NCI-H2171 (cell line): ENCODE results near the gene DTNBP1.
"Not testable (repeated sequence)": the region's sequence is repeated elsewhere in the genome, so short reads cannot be mapped to it uniquely, and the experiment has no call there.

Experiments used
- DNase-seq: peaks from one replicate; lab custom pipeline; 2025; lab: John Stamatoyannopoulos, UW

The DTNBP1 gene

GRCh38 chr6:15666896-15667295 lies 4.1 kb upstream of the DTNBP1 start:
- DNase-seq: not testable (repeated sequence)

DNA sequence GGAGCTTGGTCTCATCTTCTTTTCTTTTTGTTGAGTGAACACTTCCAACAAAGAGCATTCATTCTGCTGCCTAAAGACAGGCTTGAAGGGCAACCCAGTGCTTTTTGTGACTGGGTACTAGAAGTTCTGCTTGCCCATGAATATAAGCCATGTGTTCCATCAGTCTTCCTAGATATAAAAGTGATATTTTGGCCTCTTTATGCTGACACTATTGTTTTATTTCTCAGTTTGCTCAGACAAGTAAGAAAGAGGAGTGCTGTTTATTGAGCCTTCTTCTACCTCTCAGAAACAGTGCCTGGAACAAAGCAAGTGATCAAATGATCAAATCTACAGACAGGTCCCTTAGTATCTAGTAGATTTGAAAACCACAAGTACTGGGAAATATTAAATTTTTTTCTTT lies 2.4 kb upstream of the DTNBP1 start:
- DNase-seq: no peak

DNA sequence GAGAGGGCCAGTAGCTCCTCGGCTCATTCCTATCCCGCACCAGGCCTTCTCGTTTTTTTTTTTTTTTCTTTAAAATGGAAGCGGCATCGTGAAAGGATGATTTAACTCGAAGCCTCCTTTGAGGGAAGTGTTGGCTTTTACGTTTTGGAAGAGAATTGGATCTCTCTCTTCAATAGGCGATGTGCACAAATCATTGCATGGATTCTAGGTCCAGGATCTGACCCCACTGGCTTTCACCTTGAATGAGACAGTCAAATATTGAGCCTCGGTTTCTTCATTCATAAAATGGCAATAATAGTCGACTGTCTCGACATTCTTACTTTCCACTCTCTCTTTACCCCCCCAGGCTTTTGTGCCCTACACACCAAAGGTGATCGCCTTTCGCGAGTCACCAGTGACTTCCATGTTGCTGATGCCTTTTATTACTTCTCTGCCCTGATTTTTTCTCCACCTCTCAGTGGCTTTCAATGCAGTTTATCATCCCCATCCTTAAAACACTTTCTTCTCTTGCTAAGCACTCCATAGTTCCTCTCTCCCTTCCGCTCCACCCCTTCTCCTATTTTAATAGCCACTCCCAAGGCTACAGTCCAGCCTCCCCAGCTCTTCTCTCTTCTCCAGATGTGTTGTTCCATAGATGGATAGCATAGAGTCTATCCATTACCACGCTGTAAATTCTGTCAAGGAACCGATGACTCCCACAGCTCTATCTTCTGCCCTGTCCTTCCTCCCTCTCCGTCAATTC lies 473 bp upstream of the DTNBP1 start:
- no peak for DNase-seq

DNA sequence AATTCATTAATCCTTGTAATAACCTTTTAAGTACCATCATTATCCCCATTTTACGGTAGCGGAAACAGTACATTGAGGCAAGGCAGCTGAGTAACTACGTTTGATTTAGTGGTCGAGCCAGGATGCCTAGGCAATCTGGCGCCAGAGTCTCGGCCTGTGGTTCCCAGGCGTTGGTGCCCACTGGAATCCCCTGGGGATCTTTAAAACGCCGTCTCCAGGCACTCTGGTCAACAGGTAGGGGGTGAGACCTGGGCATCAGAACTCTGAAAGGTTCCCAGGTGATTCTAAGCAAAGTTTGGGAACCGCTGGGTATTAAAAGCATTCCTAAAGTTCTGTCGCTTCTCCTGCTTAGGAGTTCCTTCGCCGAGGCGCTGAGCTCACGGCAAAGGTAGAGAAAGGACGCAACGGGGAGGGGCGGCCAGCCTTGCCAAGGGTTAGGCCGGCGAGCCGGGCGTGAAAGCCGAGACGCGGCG lies 939 bp downstream of the DTNBP1 start:
- DNase-seq: peak; percentile 6

DNA sequence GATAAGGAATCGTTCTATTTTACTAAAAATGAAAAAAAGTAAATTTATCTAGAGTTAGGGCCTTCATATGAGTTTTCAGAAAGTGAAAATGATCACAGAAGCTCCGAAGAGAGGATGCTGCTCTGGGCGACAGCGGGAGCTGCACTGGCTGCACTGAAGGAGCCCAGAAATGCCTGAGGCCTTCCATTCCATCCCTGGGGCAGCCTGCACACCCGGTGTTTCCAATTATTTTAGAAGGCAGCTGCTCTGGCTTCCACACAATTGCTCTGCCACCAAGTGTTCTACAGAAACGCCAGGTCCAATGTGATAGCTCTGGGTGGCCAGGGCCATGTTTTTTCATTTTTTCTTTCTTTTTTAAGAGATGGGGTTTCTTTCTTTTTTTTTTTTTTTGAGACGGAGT lies 3.6 kb downstream of the DTNBP1 start:
- no peak for DNase-seq

- DNase-seq: no peak
Measured at GRCh38 chr6:15658181-15658744, 4.6 kb downstream of the DTNBP1 start.

DNA sequence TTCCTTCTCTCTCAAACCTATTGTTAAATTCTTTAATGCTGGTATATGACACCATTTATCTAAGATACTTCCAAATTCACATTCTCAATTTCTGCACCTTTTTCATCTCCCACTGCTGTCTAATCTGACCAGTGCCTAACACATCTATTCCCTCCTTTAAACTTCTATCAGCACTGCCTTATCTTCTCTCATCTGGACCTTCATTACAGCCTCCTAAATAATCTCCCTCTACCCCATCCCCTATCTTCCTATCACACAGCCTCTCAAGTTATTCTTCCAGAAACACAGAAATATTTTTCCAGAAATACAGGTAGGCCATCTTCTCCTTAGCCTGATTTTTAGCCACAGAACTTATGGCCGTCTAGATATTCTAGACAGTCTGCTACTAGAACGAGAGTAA lies 5.5 kb downstream of the DTNBP1 start:
- no peak for DNase-seq

DNA sequence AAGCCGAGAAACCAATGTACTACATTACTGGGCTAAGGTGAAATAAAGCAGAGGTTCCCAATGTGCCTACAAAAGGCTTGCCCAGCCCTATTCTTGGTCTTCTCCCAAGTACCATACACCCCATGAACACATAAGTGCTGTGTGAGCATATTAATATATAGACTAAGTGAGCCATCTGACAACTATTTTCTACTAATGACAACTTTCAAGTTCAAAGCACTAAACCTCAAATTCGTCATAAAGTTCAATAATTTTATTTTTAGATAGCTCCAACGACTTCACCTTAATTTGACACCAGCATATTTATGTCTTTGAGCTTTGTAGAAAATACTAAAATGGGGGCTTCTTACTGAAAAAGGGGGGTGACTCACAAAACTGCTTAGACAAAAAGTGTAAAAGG lies 6.7 kb downstream of the DTNBP1 start:
- DNase-seq: no peak

DNA sequence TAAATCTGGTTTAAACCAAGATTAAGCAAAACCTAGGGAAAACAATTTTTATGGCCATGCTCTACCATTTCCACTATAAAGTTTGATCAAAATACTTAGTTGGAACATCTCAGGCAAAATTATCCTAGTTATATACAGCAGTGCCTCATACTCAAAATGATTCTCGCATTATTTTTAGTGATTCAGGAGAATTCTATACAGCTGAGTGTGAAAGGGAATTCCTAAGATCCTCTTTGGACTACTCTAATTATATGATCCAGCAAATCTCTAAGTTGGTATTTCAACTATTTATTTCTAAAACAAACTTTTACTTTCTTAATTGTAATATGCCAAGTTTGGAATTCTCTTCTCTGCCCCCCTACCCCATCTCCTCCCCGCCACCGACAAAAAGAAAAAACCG lies 8.6 kb downstream of the DTNBP1 start:
- no peak for DNase-seq

- peak; percentile 13 for DNase-seq
Measured at GRCh38 chr6:15653581-15653980, 9.2 kb downstream of the DTNBP1 start.

DNA sequence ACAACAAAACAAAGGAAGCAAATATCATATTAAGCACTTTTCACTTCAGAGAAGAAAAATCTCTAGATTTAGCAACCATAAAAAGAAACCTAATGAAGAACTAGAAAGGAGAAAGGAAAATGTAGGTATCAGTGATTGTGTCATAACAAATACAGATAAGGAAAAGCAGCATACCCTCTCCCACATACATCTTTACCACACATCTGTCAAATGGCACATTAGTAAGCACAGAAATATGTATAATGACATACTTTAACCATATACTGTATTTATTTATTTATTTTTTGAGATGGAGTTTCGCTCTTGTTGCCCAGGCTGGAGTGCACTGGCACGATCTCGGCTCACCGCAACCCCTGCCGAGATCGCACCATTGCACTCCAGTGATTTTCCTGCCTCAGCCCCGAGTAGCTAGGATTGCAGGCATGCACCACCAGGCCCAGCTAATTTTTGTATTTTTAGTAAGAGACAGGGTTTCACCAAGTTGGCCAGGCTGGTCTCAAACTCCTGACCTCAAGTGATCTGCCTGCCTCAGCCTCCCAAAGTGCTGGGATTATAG lies 12.7 kb downstream of the DTNBP1 start:
- not testable (repeated sequence) for DNase-seq

DNA sequence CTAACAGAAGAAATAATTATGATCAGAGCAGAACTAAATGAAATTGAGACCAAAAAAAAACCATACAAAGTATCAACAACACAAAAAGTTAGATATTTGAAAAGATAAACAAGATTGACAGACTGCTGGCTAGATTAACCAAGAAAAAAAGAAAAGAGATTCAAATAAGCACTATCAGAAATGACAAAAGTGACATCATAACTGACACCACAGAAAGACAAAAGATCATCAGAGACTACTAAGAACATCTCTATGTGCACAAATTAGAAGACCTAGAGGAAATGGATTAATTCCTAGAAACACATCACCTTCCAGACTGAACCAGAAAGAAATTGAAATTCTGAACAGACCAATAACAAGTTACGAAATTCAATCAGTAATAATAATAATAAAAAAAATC lies 17.9 kb downstream of the DTNBP1 start:
- no peak for DNase-seq

- DNase-seq: no peak
Measured at GRCh38 chr6:15643542-15643941, 19.3 kb downstream of the DTNBP1 start.

- no peak for DNase-seq
Measured at GRCh38 chr6:15642276-15642675, 20.6 kb downstream of the DTNBP1 start.

DNA sequence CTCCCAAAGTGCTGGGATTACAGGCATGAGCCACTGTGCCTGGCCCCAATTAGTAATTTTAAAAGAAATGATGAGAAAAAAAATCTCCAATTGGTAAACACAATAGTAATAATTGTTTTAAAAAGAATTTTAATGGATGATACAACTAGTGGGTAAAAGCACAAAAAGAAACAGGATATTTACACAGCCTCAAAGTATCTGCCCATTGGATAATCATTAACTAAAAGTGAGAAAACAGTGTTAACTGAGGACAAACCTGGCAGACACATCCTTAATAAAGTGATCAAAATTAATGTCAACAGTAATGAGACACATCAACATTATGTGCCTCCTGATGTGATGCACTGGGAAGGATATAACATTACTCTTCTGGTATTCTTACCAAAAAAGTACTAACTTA lies 24.5 kb downstream of the DTNBP1 start:
- DNase-seq: no peak

- no peak for DNase-seq
Measured at GRCh38 chr6:15631432-15631831, 31.4 kb downstream of the DTNBP1 start.

- no peak for DNase-seq
Measured at GRCh38 chr6:15630202-15630601, 32.6 kb downstream of the DTNBP1 start.

DNA sequence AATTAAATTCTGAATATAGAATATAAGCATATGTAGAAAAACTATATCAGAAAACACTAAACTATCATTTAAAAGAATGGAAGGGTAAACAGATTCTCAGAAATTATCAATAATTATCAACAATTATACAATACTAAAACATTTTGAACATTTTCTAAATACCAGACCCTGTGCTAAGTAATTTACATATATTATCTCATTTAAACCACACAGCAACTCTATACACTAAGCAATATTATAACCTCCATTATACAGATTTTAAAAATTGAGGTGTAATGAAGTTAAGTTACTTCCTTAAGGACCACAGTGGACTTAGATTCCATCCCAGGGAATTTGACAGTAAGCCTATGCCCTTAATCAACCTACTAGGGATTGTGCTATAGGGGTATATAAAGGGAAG lies 33.3 kb downstream of the DTNBP1 start:
- DNase-seq: no peak

- no peak for DNase-seq
Measured at GRCh38 chr6:15628499-15629131, 34.2 kb downstream of the DTNBP1 start.

- no peak for DNase-seq
Measured at GRCh38 chr6:15627821-15628220, 35.0 kb downstream of the DTNBP1 start.

DNA sequence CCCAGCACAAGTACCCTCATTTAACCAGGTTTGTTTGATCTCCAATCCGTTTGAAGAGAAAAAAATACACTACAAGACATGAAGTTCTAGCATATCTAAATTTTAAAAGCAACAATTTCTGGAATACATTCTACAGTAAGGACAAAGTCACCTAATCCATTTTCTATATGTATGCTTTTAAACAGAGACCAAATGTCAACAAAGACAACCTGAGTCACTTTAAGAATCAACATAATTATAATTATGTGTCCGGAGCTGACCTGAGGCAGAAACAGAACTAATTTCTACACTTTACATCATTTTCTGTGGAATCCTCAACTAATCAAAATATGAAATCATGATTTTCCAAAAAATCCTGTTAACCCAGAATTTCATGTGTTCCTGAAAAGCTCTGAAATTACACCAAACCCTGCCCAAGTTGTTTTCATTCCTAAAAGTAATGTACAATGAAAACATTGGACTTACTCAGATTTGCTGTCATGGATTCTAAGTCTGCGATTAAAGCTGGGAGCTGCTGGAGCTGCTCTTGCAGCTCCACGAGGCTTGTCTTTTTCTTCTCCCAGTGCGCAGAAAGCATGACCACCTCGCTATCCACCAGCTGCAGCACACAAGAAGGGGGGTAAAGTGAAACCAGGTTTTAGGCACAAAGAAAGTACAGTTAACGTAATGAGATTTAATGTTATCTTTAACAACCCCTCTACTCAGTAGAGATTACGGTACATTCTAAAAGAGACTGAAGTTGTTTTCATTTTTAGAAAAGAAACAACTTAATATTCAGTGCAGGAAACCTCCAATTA lies 35.8 kb downstream of the DTNBP1 start:
- DNase-seq: no peak

- DNase-seq: no peak
Measured at GRCh38 chr6:15626160-15626559, 36.7 kb downstream of the DTNBP1 start.
